K562 (cell line): ENCODE results near the gene PRRT1. TPM values are rescaled to one million over a fixed set of nuclear protein-coding genes. Genes with fewer than 3 reads are reported as not detected.

Experiments used
- EWSR1 ChIP-seq: fragments of 450-650 bp; IDR thresholded peaks from 2 replicates; pipeline ENCODE4 v1.6.1; 2018; ENCODE audit warnings: borderline replicate concordance, mild to moderate bottlenecking, low read depth, moderate library complexity; ENCODE audit not compliant: partially characterized antibody
- NCOA4 ChIP-seq: fragments of 450-650 bp; IDR thresholded peaks from 2 replicates; pipeline ENCODE4 v1.6.1; 2018; ENCODE audit warnings: mild to moderate bottlenecking; ENCODE audit not compliant: partially characterized antibody
- NCOR1 ChIP-seq: fragments of 450-650 bp; IDR thresholded peaks from 2 replicates; pipeline ENCODE4 v1.6.1; 2016; ENCODE audit warnings: mild to moderate bottlenecking, moderate library complexity
- OTX1 ChIP-seq: fragments of 450-650 bp; formaldehyde crosslinking; IDR thresholded peaks from 2 replicates; pipeline ENCODE4 v1.4.0; 2022; ENCODE audit warnings: mild to moderate bottlenecking
- RBM22 ChIP-seq: fragments of 200-400 bp; formaldehyde crosslinking; IDR thresholded peaks from 2 replicates; pipeline ENCODE4 v1.6.1; 2018; ENCODE audit warnings: low read length, low read depth; ENCODE audit not compliant: poor library complexity, severe bottlenecking
- RBM25 ChIP-seq: fragments of 200-400 bp; formaldehyde crosslinking; IDR thresholded peaks from 2 replicates; pipeline ENCODE4 v1.6.1; 2018; ENCODE audit warnings: low read length, low read depth, moderate library complexity; ENCODE audit not compliant: severe bottlenecking
- RREB1 ChIP-seq: fragments of 250-450 bp; sonication (Bioruptor Pico); IDR thresholded peaks from 2 replicates; pipeline ENCODE4 v1.4.0; 2020
- SP1 ChIP-seq: sonication (generic); formaldehyde crosslinking; IDR thresholded peaks from 2 replicates; pipeline ENCODE4 v1.8.1; 2022; ENCODE audit warnings: mild to moderate bottlenecking, missing genetic modification reagents
- STAG1 ChIP-seq: sonication (generic); formaldehyde crosslinking; IDR thresholded peaks from 2 replicates; pipeline ENCODE4 v1.5.0; 2020; ENCODE audit warnings: missing genetic modification reagents, borderline replicate concordance
- YBX1 ChIP-seq: fragments of 450-650 bp; IDR thresholded peaks from 2 replicates; pipeline ENCODE4 v1.7.1; 2016; ENCODE audit warnings: mild to moderate bottlenecking
- ZBED1 ChIP-seq: IDR thresholded peaks from 2 replicates; pipeline ENCODE4 v1.6.1; 2014
- ZBTB40 ChIP-seq, 2 experiments: fragments of 450-650 bp in 1 of 2; sonication (generic) in 1 of 2; formaldehyde crosslinking in 1 of 2; IDR thresholded peaks; 2 replicates each; pipeline versions ENCODE4 v1.7.1 to v1.9.0; 2016 to 2022; ENCODE audit warnings: inconsistent platforms in 1 of 2, mild to moderate bottlenecking in 1 of 2, missing genetic modification reagents in 1 of 2
- ZC3H8 ChIP-seq: fragments of 450-650 bp; IDR thresholded peaks from 2 replicates; pipeline ENCODE4 v1.6.1; 2017
- polyA plus RNA-seq, 8 experiments: library from polyadenylated mRNA; depleted of rRNA in 4 of 8; stranded (reverse) in 5 of 8; unstranded in 3 of 8; fragments of >200 nt; fragmentation: Nextera tagmentation in 2 of 8; fragmentation: Illumina TruSeq in 1 of 8; extraction: Ambion mirVana in 2 of 8; extraction: Trizol in 1 of 8; gene quantifications; 2 replicates each; pipeline versions ENCODE4 v1.2.1 to v1.2.3, GENCODE V29; 2011 to 2014; ENCODE audit warnings: inconsistent platforms in 1 of 8, missing spikeins in 1 of 8
- total RNA-seq, 7 experiments: library from RNA; depleted of rRNA in 6 of 7; stranded (reverse); fragments of >200 nt in 6 of 7; fragmentation: Illumina TruSeq in 2 of 7; extraction: Trizol in 2 of 7; gene quantifications; 2 replicates each; pipeline versions ENCODE4 v1.2.1 to v1.2.3, GENCODE V29; 2011 to 2021; ENCODE audit warnings: low replicate concordance in 1 of 7
- TF ChIP-seq, protein P1 (sequence below): fragments of 250-450 bp; sonication (Bioruptor Pico); IDR thresholded peaks from 2 replicates; pipeline ENCODE4 v1.9.0; 2021; ENCODE audit warnings: mild to moderate bottlenecking

Gene PRRT1
- total and polyA plus RNA-seq, 9 of the 15 experiments (the other 6 are each of a cell fraction or from before 2014, with no cell fraction given) = 0.14 to 3.5 (median 0.41) TPM

DNA sequence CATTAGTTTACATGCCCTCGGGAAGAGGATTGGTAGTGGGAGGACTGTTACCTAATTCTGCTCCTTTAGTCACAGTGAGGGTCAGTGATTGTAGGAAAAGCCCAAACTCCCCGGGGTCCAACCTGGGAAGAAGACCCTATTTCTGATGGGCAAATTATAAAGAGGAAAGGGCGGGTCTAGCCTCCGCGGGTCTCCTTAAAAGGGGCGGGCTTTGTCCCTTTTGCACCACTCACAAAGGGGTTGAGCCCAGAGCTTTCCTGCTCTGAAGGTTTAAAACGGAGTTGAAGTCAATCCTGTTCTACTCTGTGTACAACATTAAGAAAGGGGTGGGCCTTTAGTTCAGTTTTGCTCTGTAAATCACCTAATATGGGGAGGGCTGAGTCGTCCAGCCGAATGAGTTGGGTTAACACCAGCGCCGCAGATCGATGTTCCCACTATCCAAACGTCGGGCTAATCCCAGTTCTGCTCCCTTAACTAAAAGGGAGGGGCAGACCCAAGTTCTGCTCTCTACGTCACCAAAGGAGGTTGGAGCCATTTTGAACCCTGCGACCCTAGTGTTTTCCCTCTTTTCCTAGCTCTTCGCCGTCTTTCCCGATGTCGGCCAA lies 25.5 kb upstream of the PRRT1 start (continued):
- TF ChIP-seq ZBTB40 (IDR thresholded peaks at IDR 0.05) (no peak), ZBTB40 (CRISPR knock-in tag; IDR thresholded peaks at IDR 0.05) (no peak), RBM22 (no peak), EWSR1 (no peak), NCOR1 (no peak), RREB1 (CRISPR knock-in tag) (peak; percentile 66; the same call in 1 of the 2 replicates), YBX1 (no peak), STAG1 (CRISPR knock-in tag) (no peak), ZC3H8 (no peak), NCOA4 (no peak), RBM25 (no peak), ZBED1 (peak; percentile 5; the same call in 1 of the 2 replicates), SP1 (CRISPR knock-in tag) (peak; percentile 69), OTX1 (no peak)
- TF ChIP-seq, protein P1, sequence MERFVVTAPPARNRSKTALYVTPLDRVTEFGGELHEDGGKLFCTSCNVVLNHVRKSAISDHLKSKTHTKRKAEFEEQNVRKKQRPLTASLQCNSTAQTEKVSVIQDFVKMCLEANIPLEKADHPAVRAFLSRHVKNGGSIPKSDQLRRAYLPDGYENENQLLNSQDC (CRISPR knock-in tag) = no peak
